K562 (cell line): ENCODE results near the gene NAP1L1. TPM values are rescaled to one million over a fixed set of nuclear protein-coding genes. Genes with fewer than 3 reads are reported as not detected.
A peak's percentile ranks its signal among the peaks of the same experiment; 100 is the strongest.

ENCODE experiments used
- ARID3A ChIP-seq: IDR thresholded peaks from 2 replicates; pipeline ENCODE4 v1.6.1; 2012; ENCODE audit warnings: low read depth, low read length, improper control_type of control experiment, borderline replicate concordance
- ATF2 ChIP-seq: sonication (generic); formaldehyde crosslinking; IDR thresholded peaks from 2 replicates; pipeline ENCODE4 v1.8.1; 2022; ENCODE audit warnings: missing genetic modification reagents
- BDP1 ChIP-seq: IDR thresholded peaks from 3 replicates; pipeline ENCODE4 v1.6.1; 2011; ENCODE audit not compliant: insufficient read length, insufficient read depth
- BRD4 ChIP-seq: fragments of 200-600 bp; sonication (generic); IDR thresholded peaks from 2 replicates; pipeline ENCODE4 v1.6.1; 2017; ENCODE audit warnings: inconsistent platforms
- EP300 ChIP-seq: IDR thresholded peaks from 2 replicates; pipeline ENCODE4 v1.6.1; 2012; ENCODE audit warnings: low read length, improper control_type of control experiment
- IRF1 ChIP-seq: sonication (generic); formaldehyde crosslinking; IDR thresholded peaks from 2 replicates; pipeline ENCODE4 v1.8.0; 2022; ENCODE audit warnings: missing genetic modification reagents, mild to moderate bottlenecking, borderline replicate concordance
- LCOR ChIP-seq: sonication (generic); formaldehyde crosslinking; IDR thresholded peaks from 2 replicates; pipeline ENCODE4 v1.8.0; 2022; ENCODE audit warnings: mild to moderate bottlenecking, missing genetic modification reagents
- MITF ChIP-seq: IDR thresholded peaks from 2 replicates; pipeline ENCODE4 v1.6.1; 2014; ENCODE audit warnings: antibody characterized with exemption
- NFRKB ChIP-seq: fragments of 450-650 bp; IDR thresholded peaks from 2 replicates; pipeline ENCODE4 v1.6.1; 2016; ENCODE audit warnings: low read depth
- NR1H2 ChIP-seq: sonication (generic); formaldehyde crosslinking; IDR thresholded peaks from 2 replicates; pipeline ENCODE4 v1.4.0; 2020; ENCODE audit warnings: mild to moderate bottlenecking, missing genetic modification reagents
- RREB1 ChIP-seq: fragments of 250-450 bp; sonication (Bioruptor Pico); IDR thresholded peaks from 2 replicates; pipeline ENCODE4 v1.4.0; 2020
- STAT5A ChIP-seq: IDR thresholded peaks from 2 replicates; pipeline ENCODE4 v1.6.1; 2012; ENCODE audit warnings: low read length, inconsistent platforms, borderline replicate concordance
- ZBED1 ChIP-seq: IDR thresholded peaks from 2 replicates; pipeline ENCODE4 v1.6.1; 2014
- ZNF124 ChIP-seq: sonication (generic); formaldehyde crosslinking; IDR thresholded peaks from 2 replicates; pipeline ENCODE4 v1.8.1; 2022; ENCODE audit warnings: missing genetic modification reagents
- ZNF316 ChIP-seq: fragments of 450-650 bp; IDR thresholded peaks from 2 replicates; pipeline ENCODE4 v1.6.1; 2016
- ZNF583 ChIP-seq: fragments of 250-450 bp; sonication (Bioruptor Pico); IDR thresholded peaks from 2 replicates; pipeline ENCODE4 v1.4.0; 2020
- polyA plus RNA-seq, 8 experiments: library from polyadenylated mRNA; depleted of rRNA in 4 of 8; stranded (reverse) in 5 of 8; unstranded in 3 of 8; fragments of >200 nt; fragmentation: Nextera tagmentation in 2 of 8; fragmentation: Illumina TruSeq in 1 of 8; extraction: Ambion mirVana in 2 of 8; extraction: Trizol in 1 of 8; gene quantifications; 2 replicates each; pipeline versions ENCODE4 v1.2.1 to v1.2.3, GENCODE V29; 2011 to 2014; ENCODE audit warnings: inconsistent platforms in 1 of 8, missing spikeins in 1 of 8
- total RNA-seq, 7 experiments: library from RNA; depleted of rRNA in 6 of 7; stranded (reverse); fragments of >200 nt in 6 of 7; fragmentation: Illumina TruSeq in 2 of 7; extraction: Trizol in 2 of 7; gene quantifications; 2 replicates each; pipeline versions ENCODE4 v1.2.1 to v1.2.3, GENCODE V29; 2011 to 2021; ENCODE audit warnings: low replicate concordance in 1 of 7

Gene NAP1L1
- total and polyA plus RNA-seq, 9 of the 15 experiments (the other 6 are each of a cell fraction or from before 2014, with no cell fraction given), result 287 to 747 (median 450) TPM

- peak; percentile 53; the same call in 1 of the 2 replicates for TF ChIP-seq NFRKB
- no peak for TF ChIP-seq RREB1 (CRISPR knock-in tag)
- TF ChIP-seq STAT5A, result no peak
- TF ChIP-seq ZNF316, result no peak
- 0 out of 2 replicates have a peak, but pooled peaks have one; percentile 34 for TF ChIP-seq NR1H2 (CRISPR knock-in tag)
- TF ChIP-seq ARID3A, result no peak
- peak; percentile 57; the same call in 1 of the 2 replicates for TF ChIP-seq BRD4
- no peak for TF ChIP-seq ATF2
- no peak for TF ChIP-seq ZNF124 (CRISPR knock-in tag)
- TF ChIP-seq ZBED1, result no peak
- TF ChIP-seq EP300, result 0 out of 2 replicates have a peak, but pooled peaks have one; percentile 4
- TF ChIP-seq LCOR, result 0 out of 2 replicates have a peak, but pooled peaks have one; percentile 38
- TF ChIP-seq ZNF583 (CRISPR knock-in tag), result no peak
- no peak for TF ChIP-seq BDP1
- no peak for TF ChIP-seq IRF1 (CRISPR knock-in tag)
- TF ChIP-seq MITF, result no peak; the same call in 1 of the 2 replicates
Measured at GRCh38 chr12:76083904-76084862, at the start of gene NAP1L1 (continued).
